Measurements from ENCODE around the gene ADPRS. TPM values are rescaled to one million over a fixed set of nuclear protein-coding genes. Genes with fewer than 3 reads are reported as not detected.

Gene ADPRS
- total and polyA plus RNA-seq, 2 experiments from 2014 or later = 22.6 to 46.6 TPM

GRCh38 chr1:36137776-36138175, 49.1 kb downstream of the ADPRS start (continued):
- TF ChIP-seq, protein P1, sequence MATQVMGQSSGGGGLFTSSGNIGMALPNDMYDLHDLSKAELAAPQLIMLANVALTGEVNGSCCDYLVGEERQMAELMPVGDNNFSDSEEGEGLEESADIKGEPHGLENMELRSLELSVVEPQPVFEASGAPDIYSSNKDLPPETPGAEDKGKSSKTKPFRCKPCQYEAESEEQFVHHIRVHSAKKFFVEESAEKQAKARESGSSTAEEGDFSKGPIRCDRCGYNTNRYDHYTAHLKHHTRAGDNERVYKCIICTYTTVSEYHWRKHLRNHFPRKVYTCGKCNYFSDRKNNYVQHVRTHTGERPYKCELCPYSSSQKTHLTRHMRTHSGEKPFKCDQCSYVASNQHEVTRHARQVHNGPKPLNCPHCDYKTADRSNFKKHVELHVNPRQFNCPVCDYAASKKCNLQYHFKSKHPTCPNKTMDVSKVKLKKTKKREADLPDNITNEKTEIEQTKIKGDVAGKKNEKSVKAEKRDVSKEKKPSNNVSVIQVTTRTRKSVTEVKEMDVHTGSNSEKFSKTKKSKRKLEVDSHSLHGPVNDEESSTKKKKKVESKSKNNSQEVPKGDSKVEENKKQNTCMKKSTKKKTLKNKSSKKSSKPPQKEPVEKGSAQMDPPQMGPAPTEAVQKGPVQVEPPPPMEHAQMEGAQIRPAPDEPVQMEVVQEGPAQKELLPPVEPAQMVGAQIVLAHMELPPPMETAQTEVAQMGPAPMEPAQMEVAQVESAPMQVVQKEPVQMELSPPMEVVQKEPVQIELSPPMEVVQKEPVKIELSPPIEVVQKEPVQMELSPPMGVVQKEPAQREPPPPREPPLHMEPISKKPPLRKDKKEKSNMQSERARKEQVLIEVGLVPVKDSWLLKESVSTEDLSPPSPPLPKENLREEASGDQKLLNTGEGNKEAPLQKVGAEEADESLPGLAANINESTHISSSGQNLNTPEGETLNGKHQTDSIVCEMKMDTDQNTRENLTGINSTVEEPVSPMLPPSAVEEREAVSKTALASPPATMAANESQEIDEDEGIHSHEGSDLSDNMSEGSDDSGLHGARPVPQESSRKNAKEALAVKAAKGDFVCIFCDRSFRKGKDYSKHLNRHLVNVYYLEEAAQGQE (IDR thresholded peaks at IDR 0.05; ENCODE audit: unreplicated experiment) = no peak
- TF ChIP-seq STAT1 (IDR thresholded peaks at IDR 0.05; ENCODE audit: unreplicated experiment) (no peak), CREB1 (CRISPR knock-in tag; IDR thresholded peaks at IDR 0.05; ENCODE audit: low read depth) (no peak), ZNF331 (CRISPR knock-in tag; IDR thresholded peaks at IDR 0.05; ENCODE audit: low read depth) (no peak), CTCF (conservative IDR thresholded peaks at IDR 0.05; ENCODE audit: low read depth in 2 of 2) (no peak), POLR2AphosphoS5 (IDR thresholded peaks at IDR 0.05; ENCODE audit: low read depth) (no peak), ZNF114 (CRISPR knock-in tag; IDR thresholded peaks at IDR 0.05) (no peak), EZH2 (IDR thresholded peaks at IDR 0.05; ENCODE audit: low read depth, unreplicated experiment) (no peak), NANOG (IDR thresholded peaks at IDR 0.05; ENCODE audit: borderline replicate concordance) (no peak), EZH2phosphoT487 (IDR thresholded peaks at IDR 0.05; ENCODE audit: unreplicated experiment) (no peak)
- TF ChIP-seq, protein P2, sequence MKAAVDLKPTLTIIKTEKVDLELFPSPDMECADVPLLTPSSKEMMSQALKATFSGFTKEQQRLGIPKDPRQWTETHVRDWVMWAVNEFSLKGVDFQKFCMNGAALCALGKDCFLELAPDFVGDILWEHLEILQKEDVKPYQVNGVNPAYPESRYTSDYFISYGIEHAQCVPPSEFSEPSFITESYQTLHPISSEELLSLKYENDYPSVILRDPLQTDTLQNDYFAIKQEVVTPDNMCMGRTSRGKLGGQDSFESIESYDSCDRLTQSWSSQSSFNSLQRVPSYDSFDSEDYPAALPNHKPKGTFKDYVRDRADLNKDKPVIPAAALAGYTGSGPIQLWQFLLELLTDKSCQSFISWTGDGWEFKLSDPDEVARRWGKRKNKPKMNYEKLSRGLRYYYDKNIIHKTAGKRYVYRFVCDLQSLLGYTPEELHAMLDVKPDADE (IDR thresholded peaks at IDR 0.05) = no peak

- no peaks in the 10 kb centered on the region for H3K9me3 Mint-ChIP-seq
- H3K4me1 ChIP-seq (ENCODE audit: insufficient read depth) = no peaks in the 10 kb centered on the region; the same call in 1 of the 2 replicates
- no peak for TF ChIP-seq STAT1 (IDR thresholded peaks at IDR 0.05; ENCODE audit: unreplicated experiment)
- TF ChIP-seq POLR2AphosphoS5 (IDR thresholded peaks at IDR 0.05; ENCODE audit: low read depth) = no peak
- TF ChIP-seq, protein P1 (IDR thresholded peaks at IDR 0.05; ENCODE audit: unreplicated experiment) = no peak
- TF ChIP-seq NANOG (IDR thresholded peaks at IDR 0.05; ENCODE audit: borderline replicate concordance) = no peak
- no peak for TF ChIP-seq EZH2phosphoT487 (IDR thresholded peaks at IDR 0.05; ENCODE audit: unreplicated experiment)
- TF ChIP-seq ZNF114 (CRISPR knock-in tag; IDR thresholded peaks at IDR 0.05) = no peak
Observed at GRCh38 chr1:36139521-36139920, 50.8 kb downstream of the ADPRS start.

More at GRCh38 chr1:36139521-36139920, 50.8 kb downstream of the ADPRS start:
- no peak for DNase-seq (ENCODE audit: low spot score)
- H3K9me2 ChIP-seq (ENCODE audit: insufficient read depth) = no peaks in the 10 kb centered on the region
- H3F3A ChIP-seq (replicated peaks; ENCODE audit: low read depth) = peaks cover 6% of the 10 kb centered on the region; the same call in 1 of the 2 replicates
- H3K4me2 ChIP-seq = no peak overlapping the region
- no peaks in the 10 kb centered on the region for H3K36me3 ChIP-seq (ENCODE audit: insufficient read depth)
- no peak overlapping the region for H3K4me3 ChIP-seq
- Mint-ChIP-seq H3K36me3 (ENCODE audit: low read depth) (peaks cover 3% of the 10 kb centered on the region; the same call in 1 of the 3 replicates), H3K27ac (no peak overlapping the region), H3K27me3 (ENCODE audit: insufficient read depth, low read depth, poor library complexity) (peaks cover 4% of the 10 kb centered on the region), H3K4me1 (peaks cover 7% of the 10 kb centered on the region; the same call in 2 of the 3 replicates), H3K4me3 (no peak overlapping the region)
- no peaks in the 10 kb centered on the region for H3K27me3 ChIP-seq (ENCODE audit: insufficient read depth)
- no peak for ATAC-seq
- H2AFZ ChIP-seq = no peak overlapping the region
- H3K27ac ChIP-seq (ENCODE audit: low read depth) = no peak overlapping the region
- peaks cover 5% of the 10 kb centered on the region; the same call in 1 of the 2 replicates for H4K20me1 ChIP-seq (replicated peaks; ENCODE audit: insufficient read depth)
- H3K79me2 ChIP-seq (replicated peaks; ENCODE audit: insufficient read depth) = peaks cover 9% of the 10 kb centered on the region

Data from GM23338 (cell line).